Cardiac fibroblast (primary cell): ENCODE results near the gene KRT10.

Experiments used
- DNase-seq, 2 donors: peaks; one replicate each; pipeline versions ENCODE4 v3.0.0 to v3.0.0-alpha.2; 2010; ENCODE audit warnings: low read depth in 2 of 2
- H3K4me3 ChIP-seq, 2 donors: replicated peaks in 1 of 2; 1 replicate in 1 of 2; 2 replicates in 1 of 2; pipeline ENCODE4 v1.5.1; 2011; ENCODE audit warnings: low read depth in 2 of 2, low read length in 2 of 2, mild to moderate bottlenecking in 2 of 2, moderate library complexity in 1 of 2
- CTCF ChIP-seq: IDR thresholded peaks from one replicate; pipeline ENCODE4 v1.5.1; 2011; ENCODE audit warnings: low read depth, mild to moderate bottlenecking, low read length, inconsistent platforms

KRT10 gene

DNA sequence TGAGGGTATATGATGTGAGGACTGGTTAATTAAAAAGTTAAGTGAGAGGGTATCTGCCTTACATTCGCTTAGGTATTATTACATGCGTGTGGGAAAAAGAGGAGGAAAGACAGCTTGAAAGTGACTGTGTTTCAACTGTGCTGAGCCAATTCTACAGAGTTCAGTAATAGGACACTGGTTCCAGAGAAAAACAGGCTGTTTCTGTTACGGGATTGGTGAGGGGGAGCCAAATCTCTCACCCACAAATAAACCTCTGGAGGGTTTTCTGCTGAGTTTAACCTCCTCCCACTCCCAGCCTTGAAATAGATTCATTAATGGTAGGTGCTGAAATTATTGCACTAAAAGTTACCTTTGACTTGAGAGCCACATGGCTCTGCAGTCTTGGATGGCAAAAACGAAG, 46.5 kb downstream of the KRT10 start:
- no peak for DNase-seq
- TF ChIP-seq CTCF, result no peak
- no peak overlapping the region for H3K4me3 ChIP-seq

DNA sequence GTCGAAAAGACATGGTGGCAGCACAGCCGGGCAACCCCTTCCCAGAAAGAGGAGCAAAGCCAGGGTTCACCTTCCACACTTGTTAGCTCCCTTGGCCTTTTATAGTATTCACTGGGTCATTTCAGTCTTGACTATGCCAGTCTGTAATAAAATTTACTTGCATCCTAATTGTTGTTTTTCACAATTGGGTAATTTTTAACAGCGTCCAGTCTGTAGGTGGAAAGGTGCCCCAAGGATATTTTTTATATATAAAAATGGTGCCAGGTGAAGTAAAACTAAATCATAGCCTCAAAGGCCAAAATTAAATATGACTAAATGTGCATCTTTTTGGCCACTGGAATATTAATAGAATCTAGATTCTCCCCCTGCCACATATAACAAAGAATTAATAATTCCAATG, 50.3 kb downstream of the KRT10 start, which contains the start of gene KRT26:
TSS of gene KRT26 (minus strand) at position 101 of the 400 bp plus-strand sequence. CDS start at position 13, 88 bp downstream.
- DNase-seq, result no peak
- H3K4me3 ChIP-seq, result no peak within 1 kb of the TSS
- no peak for TF ChIP-seq CTCF
